SH-SY5Y (cell line): ENCODE results near the gene BARX1.

Experiments
- GATA2 ChIP-seq: IDR thresholded peaks from 2 replicates; pipeline ENCODE4 v1.6.1; 2011; ENCODE audit warnings: mild to moderate bottlenecking, low read depth, low read length
- GATA3 ChIP-seq: IDR thresholded peaks from 2 replicates; pipeline ENCODE4 v1.6.1; 2011; ENCODE audit warnings: low read depth, mild to moderate bottlenecking, low read length, moderate library complexity

GRCh38 chr9:93948441-93949072, 6.6 kb downstream of the BARX1 start:
- no peak for TF ChIP-seq GATA2
- no peak for TF ChIP-seq GATA3
